Psoas muscle (tissue), 8 donors: ENCODE results near the gene TIAL1. TPM values are rescaled to one million over a fixed set of nuclear protein-coding genes. Genes with fewer than 3 reads are reported as not detected.
"Not testable (repeated sequence)": the region's sequence is repeated elsewhere in the genome, so short reads cannot be mapped to it uniquely, and the experiment has no call there.

Experiments
- ATAC-seq, 4 donors: fragments of 200-7000 bp; cut with Tn5 transposase; one replicate each; pipeline ENCODE4 v1.9.1; 2020; ENCODE audit warnings: moderate library complexity in 3 of 4, mild to moderate bottlenecking in 2 of 4
- DNase-seq, 2 donors: peaks; one replicate each; pipeline ENCODE4 v3.0.0-alpha.2; 2020
- H3K27ac ChIP-seq: fragments of 200-600 bp; one replicate; pipeline ENCODE4 v1.8.0; 2022
- H3K27me3 ChIP-seq, 3 donors: fragments of 200-600 bp in 1 of 3; one replicate each; pipeline versions ENCODE4 v1.6.1 to v1.8.0; 2013 to 2022; ENCODE audit warnings: low read length in 2 of 3, mild to moderate bottlenecking in 2 of 3, moderate library complexity in 1 of 3; ENCODE audit not compliant: insufficient read depth in 3 of 3
- H3K36me3 ChIP-seq, 2 donors: fragments of 200-600 bp in 1 of 2; one replicate each; pipeline versions ENCODE4 v1.6.1 to v1.8.0; 2013 to 2022; ENCODE audit warnings: low read depth in 1 of 2, mild to moderate bottlenecking in 1 of 2, moderate library complexity in 1 of 2; ENCODE audit not compliant: insufficient read depth in 1 of 2
- H3K4me1 ChIP-seq: fragments of 200-600 bp; one replicate; pipeline ENCODE4 v1.8.0; 2022
- H3K4me3 ChIP-seq: fragments of 200-600 bp; one replicate; pipeline ENCODE4 v1.8.0; 2022; ENCODE audit warnings: mild to moderate bottlenecking
- H3K9me3 ChIP-seq: fragments of 200-600 bp; one replicate; pipeline ENCODE4 v1.8.0; 2022
- CTCF ChIP-seq: fragments of 200-600 bp; IDR thresholded peaks from one replicate; pipeline ENCODE4 v1.8.0; 2022; ENCODE audit warnings: antibody characterized with exemption
- WGBS, 3 donors: extraction: QIAGEN DNeasy Blood & Tissue Kit; methylation state at CpG; one replicate each; pipeline versions ENCODE4 v1.1.6 to v1.1.7; 2013; 5-methylcytosine and 5-hydroxymethylcytosine counted together
- intact Hi-C, 2 donors: fragments of 100-400 bp; cut with DNase I; formaldehyde crosslinking; loops; one replicate each; pipeline versions ENCODE4 v1.11.0 to v1.14.2; 2022
- polyA plus RNA-seq, 3 donors: library from polyadenylated mRNA; stranded (reverse); fragments of 200-250 nt; gene quantifications; one replicate each; pipeline ENCODE4 v1.2.3, GENCODE V29; 2013
- total RNA-seq, 4 donors: library from RNA; stranded (reverse); fragmentation: NEBNext Ultra II Directional in 2 of 4; extraction: Animal tissue kit (Norgen Biotek cat#: 25700) in 2 of 4; gene quantifications; one replicate each; pipeline versions ENCODE4 v1.2.1 to v1.2.4, GENCODE V29; 2021 to 2023
- donor health status: healthy with polysubstance abuse.
- donor health status: DM: no; HTN: no; CAD: no; lungs with moderate emphysema.
- donor health status: Bipolar disorder and iron deficiency.
- donor health status: healthy.
- donor health status: DM: yes; HTN: yes; CAD: no.
- donor health status: DM: no; HTN: no; CAD: no.
- donor health status: DM: no; HTN: no; CAD: no.
- donor health status: DM: yes; HTN: yes; CAD: no.

The TIAL1 gene
- total and polyA plus RNA-seq, 7 donors: 38.2 to 106 (median 79.3) TPM

- DNase-seq (no peak), ATAC-seq (no peak)
- Histone ChIP-seq H3K36me3 (no peaks in the 10 kb centered on the region), H3K4me3 (no peak overlapping the region), H3K4me1 (peaks cover 11% of the 10 kb centered on the region), H3K27me3 (no peaks in the 10 kb centered on the region), H3K9me3 (no peaks in the 10 kb centered on the region), H3K27ac (no peak overlapping the region)
- TF ChIP-seq CTCF: no peak
- intact Hi-C loops: no loop called here
- WGBS, 3 donors: 54 to 72% (median 64%) methylated on average over 1 of the region's 1 CpG
These were observed 65.7 kb downstream of the TIAL1 start for GRCh38 chr10:119531067-119531466.

GRCh38 chr10:119528663-119529237 lies 68.0 kb downstream of the TIAL1 start:
- H3K36me3 ChIP-seq, DNase-seq, H3K27ac ChIP-seq, ATAC-seq, H3K27me3 ChIP-seq, H3K9me3 ChIP-seq, H3K4me3 ChIP-seq, intact Hi-C loops: not testable (repeated sequence)
- H3K4me1 ChIP-seq: peaks cover 11% of the 10 kb centered on the region
- 48 to 53% (median 52%) methylated on average over 8 of the region's 8 CpGs for WGBS, 3 donors

GRCh38 chr10:119526621-119527592 lies 69.9 kb downstream of the TIAL1 start:
- intact Hi-C loops: no loop called here
- no peak for TF ChIP-seq CTCF
- WGBS, 3 donors: 53 to 60% (median 58%) methylated on average over 18 of the region's 18 CpGs
- ATAC-seq (no peak), DNase-seq (no peak)
- H3K4me1 ChIP-seq: peaks cover 15% of the 10 kb centered on the region
- no peak overlapping the region for H3K27ac ChIP-seq
- no peaks in the 10 kb centered on the region for H3K9me3 ChIP-seq
- H3K36me3 ChIP-seq: peaks cover 0 to 6% of the 10 kb centered on the region in 2 donors
- H3K4me3 ChIP-seq: no peak overlapping the region
- peaks cover 0 to 2% (median 0%) of the 10 kb centered on the region in 3 donors for H3K27me3 ChIP-seq

GRCh38 chr10:119526149-119526548 lies 70.6 kb downstream of the TIAL1 start:
- WGBS, 3 donors: 86 to 94% (median 89%) methylated on average over 1 of the region's 1 CpG
- no peak for DNase-seq
- ATAC-seq: no peak
- no peak for TF ChIP-seq CTCF
- H3K27me3 ChIP-seq: peaks cover 0 to 2% (median 0%) of the 10 kb centered on the region in 3 donors
- H3K27ac ChIP-seq: no peak overlapping the region
- peaks cover 0 to 6% of the 10 kb centered on the region in 2 donors for H3K36me3 ChIP-seq
- H3K9me3 ChIP-seq: no peaks in the 10 kb centered on the region
- no peak overlapping the region for H3K4me3 ChIP-seq
- intact Hi-C loops: no loop called here
- peaks cover 12% of the 10 kb centered on the region for H3K4me1 ChIP-seq

GRCh38 chr10:119525116-119525515 lies 71.6 kb downstream of the TIAL1 start:
- WGBS, 3 donors: 86 to 94% (median 94%) methylated on average over 5 of the region's 5 CpGs
- intact Hi-C loops: no loop called here

More at GRCh38 chr10:119525116-119525515, 71.6 kb downstream of the TIAL1 start:
- Histone ChIP-seq H3K4me3 (no peak overlapping the region), H3K36me3 (peaks cover 0 to 6% of the 10 kb centered on the region in 2 donors), H3K9me3 (no peaks in the 10 kb centered on the region), H3K27ac (no peak overlapping the region), H3K4me1 (peaks cover 9% of the 10 kb centered on the region), H3K27me3 (peaks cover 0 to 2% (median 0%) of the 10 kb centered on the region in 3 donors)
- no peak for ATAC-seq
- no peak for DNase-seq
- no peak for TF ChIP-seq CTCF
